Adipocyte (in vitro differentiated cells): ENCODE results near the gene XRCC3.

Source experiments
- DNase-seq: peaks from one replicate; pipeline ENCODE4 v3.0.0-alpha.2; 2015; ENCODE audit warnings: low read depth
- H3K27me3 ChIP-seq: replicated peaks from 2 replicates; pipeline ENCODE4 v1.7.0; 2013; ENCODE audit warnings: mild to moderate bottlenecking, low read length, moderate library complexity; ENCODE audit not compliant: control insufficient read depth, insufficient read depth
- H3K36me3 ChIP-seq: 2 replicates; pipeline ENCODE4 v1.7.0; 2013; ENCODE audit warnings: low read length, mild to moderate bottlenecking, moderate library complexity; ENCODE audit not compliant: control insufficient read depth, insufficient read depth, severe bottlenecking
- H3K4me1 ChIP-seq: 2 replicates; pipeline ENCODE4 v1.7.0; 2013; ENCODE audit warnings: mild to moderate bottlenecking, low read length, moderate library complexity; ENCODE audit not compliant: control insufficient read depth, insufficient read depth
- H3K4me3 ChIP-seq: 2 replicates; pipeline ENCODE4 v1.7.0; 2013; ENCODE audit warnings: mild to moderate bottlenecking, low read length, moderate library complexity
- H3K9ac ChIP-seq: 2 replicates; pipeline ENCODE4 v1.7.0; 2013; ENCODE audit warnings: mild to moderate bottlenecking, low read length, moderate library complexity
- H3K9me3 ChIP-seq: 2 replicates; pipeline ENCODE4 v1.7.0; 2013; ENCODE audit warnings: mild to moderate bottlenecking, low read length, moderate library complexity; ENCODE audit not compliant: control insufficient read depth

XRCC3 gene

GRCh38 chr14:103702497-103703432, 12.5 kb downstream of the XRCC3 start:
- H3K36me3 ChIP-seq = peaks cover 62% of the 10 kb centered on the region

GRCh38 chr14:103702095-103702494, 13.2 kb downstream of the XRCC3 start:
- H3K9ac ChIP-seq = no peak overlapping the region
- H3K4me1 ChIP-seq = peaks cover 28% of the 10 kb centered on the region
- H3K27me3 ChIP-seq = no peaks in the 10 kb centered on the region
- no peaks in the 10 kb centered on the region for H3K9me3 ChIP-seq
- no peak for DNase-seq
- peaks cover 65% of the 10 kb centered on the region for H3K36me3 ChIP-seq
- H3K4me3 ChIP-seq = no peak overlapping the region

More at GRCh38 chr14:103702497-103703432, 12.5 kb downstream of the XRCC3 start:
- no peak overlapping the region for H3K9ac ChIP-seq
- H3K27me3 ChIP-seq = no peaks in the 10 kb centered on the region
- H3K9me3 ChIP-seq = no peaks in the 10 kb centered on the region
- DNase-seq = no peak
- peaks cover 21% of the 10 kb centered on the region for H3K4me1 ChIP-seq
- no peak overlapping the region for H3K4me3 ChIP-seq

GRCh38 chr14:103700753-103701490, 14.3 kb downstream of the XRCC3 start:
- H3K4me1 ChIP-seq = peaks cover 39% of the 10 kb centered on the region
- H3K27me3 ChIP-seq = no peaks in the 10 kb centered on the region
- no peak overlapping the region for H3K4me3 ChIP-seq
- DNase-seq = no peak
- peak overlapping the region; percentile 25 for H3K9ac ChIP-seq
- peaks cover 57% of the 10 kb centered on the region for H3K36me3 ChIP-seq
- H3K9me3 ChIP-seq = no peaks in the 10 kb centered on the region

GRCh38 chr14:103699901-103700752, 15.1 kb downstream of the XRCC3 start:
- Histone ChIP-seq H3K4me3 (no peak overlapping the region), H3K36me3 (peaks cover 54% of the 10 kb centered on the region), H3K4me1 (peaks cover 43% of the 10 kb centered on the region), H3K27me3 (no peaks in the 10 kb centered on the region), H3K9me3 (no peaks in the 10 kb centered on the region), H3K9ac (peak overlapping the region; percentile 53)
- DNase-seq = no peak

GRCh38 chr14:103699261-103699661, 16.0 kb downstream of the XRCC3 start:
- Histone ChIP-seq H3K9ac (no peak overlapping the region), H3K4me3 (no peak overlapping the region), H3K27me3 (no peaks in the 10 kb centered on the region), H3K9me3 (no peaks in the 10 kb centered on the region), H3K36me3 (peaks cover 62% of the 10 kb centered on the region), H3K4me1 (peaks cover 43% of the 10 kb centered on the region)
- DNase-seq = no peak

- Histone ChIP-seq H3K4me1 (peaks cover 43% of the 10 kb centered on the region), H3K9ac (peak overlapping the region; percentile 55), H3K9me3 (no peaks in the 10 kb centered on the region), H3K36me3 (peaks cover 63% of the 10 kb centered on the region), H3K4me3 (no peak overlapping the region), H3K27me3 (no peaks in the 10 kb centered on the region)
- DNase-seq = no peak
These were observed 16.6 kb downstream of the XRCC3 start for GRCh38 chr14:103698380-103699260.

- H3K9me3 ChIP-seq = no peaks in the 10 kb centered on the region
- DNase-seq = no peak
- peaks cover 63% of the 10 kb centered on the region for H3K36me3 ChIP-seq
- no peaks in the 10 kb centered on the region for H3K27me3 ChIP-seq
- H3K4me3 ChIP-seq = no peak overlapping the region
- H3K9ac ChIP-seq = peak overlapping the region; percentile 55
- peaks cover 43% of the 10 kb centered on the region for H3K4me1 ChIP-seq
These were observed 17.5 kb downstream of the XRCC3 start for GRCh38 chr14:103697603-103698379.

- Histone ChIP-seq H3K9me3 (no peaks in the 10 kb centered on the region), H3K36me3 (peaks cover 63% of the 10 kb centered on the region), H3K27me3 (no peaks in the 10 kb centered on the region), H3K9ac (peak overlapping the region; percentile 55), H3K4me3 (no peak overlapping the region), H3K4me1 (peaks cover 43% of the 10 kb centered on the region)
- DNase-seq = no peak
These were observed 18.0 kb downstream of the XRCC3 start for GRCh38 chr14:103697206-103697602.

GRCh38 chr14:103696466-103697071, 18.7 kb downstream of the XRCC3 start:
- H3K36me3 ChIP-seq = peaks cover 61% of the 10 kb centered on the region
- H3K9me3 ChIP-seq = no peaks in the 10 kb centered on the region
- H3K4me3 ChIP-seq = no peak overlapping the region
- peak overlapping the region; percentile 55 for H3K9ac ChIP-seq
- H3K4me1 ChIP-seq = peaks cover 43% of the 10 kb centered on the region
- H3K27me3 ChIP-seq = no peaks in the 10 kb centered on the region
- peak; percentile 19 for DNase-seq
